CD4-positive, alpha-beta T cell treated with Interleukin-12 subunit alpha and Interleukin-12 subunit beta, for 1 hour (primary cell): ENCODE results near the gene ENTREP3.
"Not testable (repeated sequence)": the region's sequence is repeated elsewhere in the genome, so short reads cannot be mapped to it uniquely, and the experiment has no call there.

Experiments
- DNase-seq: peaks from one replicate; pipeline ENCODE4 v3.0.0-alpha.2; 2020

The ENTREP3 gene

DNA sequence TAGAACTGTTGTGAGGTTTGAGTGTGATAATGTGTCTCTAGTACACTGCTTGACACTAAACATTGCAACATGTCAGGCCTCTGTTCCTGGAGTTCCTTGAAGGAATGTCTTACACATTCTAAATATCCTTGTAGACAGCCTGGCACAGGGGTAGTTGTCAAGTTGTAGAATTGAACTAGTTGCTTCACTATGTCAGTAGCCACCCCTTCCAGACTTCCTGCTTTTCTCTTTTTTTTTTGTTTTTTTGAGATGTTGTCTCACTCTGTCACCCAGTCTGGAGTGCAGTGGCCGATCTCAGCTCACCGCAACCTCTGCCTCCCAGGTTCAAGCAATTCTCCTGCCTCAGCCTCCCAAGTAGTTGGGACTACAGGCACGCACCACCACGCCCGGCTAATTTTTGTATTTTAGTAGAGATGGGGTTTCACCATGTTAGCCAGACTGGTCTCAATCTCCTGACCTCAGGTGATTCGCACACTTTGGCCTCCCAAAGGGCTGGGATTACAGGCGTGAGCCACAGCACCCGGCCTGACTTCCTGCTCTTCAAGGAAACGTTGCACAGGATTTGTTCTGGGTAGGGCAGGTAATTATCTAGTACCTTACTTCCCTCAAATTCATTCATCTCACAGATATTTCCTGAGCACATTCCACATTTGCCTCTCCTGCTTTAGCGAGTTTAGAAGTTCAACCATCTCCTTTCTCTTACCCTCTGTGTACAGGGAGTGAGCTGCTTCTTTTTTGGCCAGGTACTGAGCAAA is 34.9 kb downstream of the ENTREP3 start:
- not testable (repeated sequence) for DNase-seq

- DNase-seq = peak; percentile 40
These were observed 35.7 kb downstream of the ENTREP3 start for GRCh38 chr1:155219592-155220031.

GRCh38 chr1:155218854-155219591 is 36.3 kb downstream of the ENTREP3 start:
- peak; percentile 46 for DNase-seq

GRCh38 chr1:155214702-155215101 is 40.6 kb downstream of the ENTREP3 start:
- peak; percentile 50 for DNase-seq

- not testable (repeated sequence) for DNase-seq
These were observed 43.2 kb downstream of the ENTREP3 start for GRCh38 chr1:155212051-155212440.

DNA sequence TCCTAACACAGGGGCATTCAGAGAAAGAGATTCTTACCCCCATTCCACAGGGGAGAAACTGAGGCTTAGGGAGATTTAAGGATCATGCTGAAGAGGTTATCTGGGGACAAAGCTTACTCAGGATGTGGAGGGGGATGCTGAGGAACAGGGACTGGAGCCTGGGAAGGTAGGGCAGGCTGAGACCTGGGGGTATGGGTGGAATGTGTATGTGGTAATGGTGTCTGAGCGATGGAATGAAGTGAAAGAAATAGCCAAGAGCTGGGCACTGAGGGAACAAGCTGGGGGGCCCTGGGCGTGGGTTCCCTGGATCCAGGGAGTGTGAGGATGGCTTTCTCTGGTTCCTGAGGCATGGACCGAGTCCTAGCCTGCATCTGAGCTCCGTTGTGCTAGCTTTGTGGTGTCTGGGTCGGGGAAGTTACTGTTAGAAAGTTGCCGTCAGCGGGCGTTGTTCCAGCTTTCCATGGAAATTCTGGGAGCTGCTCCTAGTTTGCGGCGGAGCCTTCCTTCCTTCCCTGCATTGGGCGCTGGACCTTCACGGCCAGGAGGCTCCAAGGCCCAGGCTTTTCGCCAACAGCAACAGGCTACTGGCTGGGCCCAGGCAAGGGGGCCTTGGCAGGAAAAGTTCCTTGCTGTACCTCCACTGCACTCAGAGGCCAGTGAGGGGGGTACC is 43.8 kb downstream of the ENTREP3 start:
- DNase-seq = not testable (repeated sequence)

- DNase-seq = no peak
These were observed 44.8 kb downstream of the ENTREP3 start for GRCh38 chr1:155210314-155211104.

GRCh38 chr1:155209312-155209721 is 46.0 kb downstream of the ENTREP3 start:
- DNase-seq = no peak

GRCh38 chr1:155208541-155209311 is 46.6 kb downstream of the ENTREP3 start, which contains the start of gene MTX1:
Gene MTX1 (plus strand): TSS chr1:155208695. CDS start chr1:155208805, 110 bp downstream.
- peak; percentile 95 for DNase-seq

- no peak for DNase-seq
These were observed 47.3 kb downstream of the ENTREP3 start, which contains the start of gene THBS3 for GRCh38 chr1:155207806-155208540. Gene THBS3 (minus strand): TSS chr1:155207897. CDS start chr1:155207876, 21 bp downstream.

DNA sequence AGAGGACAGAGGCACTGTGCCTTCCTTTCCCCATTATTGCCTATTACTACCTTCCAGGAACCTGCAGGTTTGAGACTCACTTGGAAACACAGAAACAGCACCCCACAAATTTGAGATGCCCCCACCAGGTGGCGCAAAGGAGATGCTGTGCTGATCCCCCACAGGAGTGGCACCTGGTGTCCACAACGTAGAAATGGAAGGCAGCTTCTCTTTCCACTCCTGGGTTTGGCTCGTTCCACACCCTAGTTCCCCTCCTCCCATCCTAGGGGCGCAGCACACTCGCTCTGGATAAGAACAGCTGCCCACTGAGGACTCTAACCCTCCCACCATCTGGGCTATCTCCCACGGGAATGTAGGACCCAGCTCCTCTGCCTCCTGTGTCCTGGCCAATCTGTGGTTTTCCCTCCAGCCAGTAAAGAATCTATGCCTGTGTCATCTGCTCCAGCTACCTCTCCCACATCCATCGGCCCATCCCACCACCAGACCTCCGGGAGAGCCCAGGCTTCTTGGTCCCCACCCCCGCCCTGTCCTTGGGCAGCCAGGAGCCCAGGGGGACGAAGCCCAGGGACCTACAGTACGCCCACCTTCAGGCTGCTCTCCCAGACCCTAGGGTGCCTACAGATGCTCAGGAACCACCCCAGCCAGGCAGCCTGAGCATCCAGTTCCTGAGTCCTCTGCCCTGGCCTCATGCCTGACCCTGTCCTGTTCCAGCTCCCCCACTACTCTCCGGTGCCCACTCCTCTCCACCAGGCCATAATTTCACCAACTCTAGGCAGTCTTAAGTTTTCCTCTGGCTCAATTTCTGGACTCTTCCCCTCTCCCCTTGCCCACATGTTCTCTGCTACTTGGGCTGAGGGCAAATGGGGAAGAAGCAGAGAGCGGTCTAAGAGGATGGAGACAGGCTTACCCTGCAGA is 48.1 kb downstream of the ENTREP3 start:
- peak; percentile 94 for DNase-seq

GRCh38 chr1:155205969-155206593 is 49.2 kb downstream of the ENTREP3 start:
- no peak for DNase-seq

DNA sequence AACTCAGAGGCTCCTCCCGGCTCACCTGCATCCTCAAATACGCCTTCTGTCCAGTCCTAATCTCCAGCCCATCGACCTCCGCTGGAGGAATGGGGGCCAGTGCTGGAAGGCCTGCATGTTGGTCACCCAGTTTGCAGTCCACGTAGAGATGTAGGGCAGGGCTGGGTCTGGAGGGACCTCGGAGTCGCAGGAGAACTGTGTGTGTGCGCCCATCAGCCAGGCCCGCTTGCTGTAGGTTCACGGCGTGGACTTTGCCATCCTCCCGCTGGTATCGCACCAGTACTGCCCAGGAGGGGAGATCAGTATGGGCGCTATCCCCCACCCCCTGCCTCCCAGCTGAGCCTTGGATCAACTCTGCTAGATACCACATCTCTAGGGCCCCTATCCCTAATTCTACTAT is 50.2 kb downstream of the ENTREP3 start:
- no peak for DNase-seq

- DNase-seq = no peak
These were observed 52.4 kb downstream of the ENTREP3 start for GRCh38 chr1:155202731-155203515.

GRCh38 chr1:155202198-155202597 is 53.1 kb downstream of the ENTREP3 start:
- no peak for DNase-seq

DNA sequence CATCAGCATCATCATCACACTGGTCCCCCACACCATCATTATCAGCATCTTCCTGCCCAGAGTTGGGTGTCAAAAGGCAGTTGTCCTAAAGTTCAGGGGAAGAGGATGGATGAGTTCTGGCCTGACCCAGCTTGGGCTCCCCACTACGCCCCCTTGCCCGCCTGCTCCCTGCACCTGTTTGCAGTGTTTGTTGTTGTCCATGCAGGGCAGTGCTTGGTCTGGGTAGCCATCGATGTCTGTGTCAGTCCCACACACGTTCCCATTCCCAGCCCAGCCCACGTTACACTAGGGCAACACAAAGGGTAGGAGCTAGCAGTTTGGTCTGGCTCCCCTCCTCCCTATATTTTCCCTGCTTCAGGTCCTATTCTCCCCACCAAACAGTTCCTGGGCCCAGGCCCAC is 54.4 kb downstream of the ENTREP3 start:
- no peak for DNase-seq

GRCh38 chr1:155199792-155200191 is 55.5 kb downstream of the ENTREP3 start:
- no peak for DNase-seq

DNA sequence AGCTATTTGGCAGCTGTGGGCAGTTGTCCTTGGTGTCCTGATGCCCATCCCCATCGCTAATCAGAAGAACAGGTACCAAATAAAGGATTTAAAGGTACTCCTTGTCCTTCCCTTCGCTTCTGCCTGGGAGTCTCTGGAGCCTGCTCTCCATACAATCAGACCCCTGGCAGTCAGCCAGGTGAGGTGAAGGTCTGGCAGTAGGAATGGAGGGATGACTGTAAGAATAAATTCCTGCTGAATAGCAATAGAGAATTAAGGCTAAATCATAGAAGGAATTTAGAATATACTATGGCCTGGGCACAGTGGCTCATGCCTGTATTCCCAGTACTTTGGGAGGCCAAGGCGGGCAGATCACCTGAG is 56.8 kb downstream of the ENTREP3 start:
- DNase-seq = no peak
